CD4-positive, alpha-beta T cell treated with Interleukin-6 for 4 hours (primary cell): ENCODE results near the gene ZNF586.

Experiments used
- DNase-seq: peaks from one replicate; pipeline ENCODE4 v3.0.0-alpha.2; 2020; ENCODE audit warnings: mixed read lengths

The ZNF586 gene

GRCh38 chr19:57829316-57829715, 59.8 kb downstream of the ZNF586 start:
- DNase-seq, result no peak

- DNase-seq, result peak; percentile 46
Observed at GRCh38 chr19:57830071-57830602, 60.7 kb downstream of the ZNF586 start, which contains the start of gene ZNF587B. ZNF587B (plus strand) TSS chr19:57830299; CDS start chr19:57830529, 230 bp downstream.
